ENCODE results near the gene CLEC19A. TPM values are rescaled to one million over a fixed set of nuclear protein-coding genes. Genes with fewer than 3 reads are reported as not detected.
"Not testable (repeated sequence)": the region's sequence is repeated elsewhere in the genome, so short reads cannot be mapped to it uniquely, and the experiment has no call there.

CLEC19A gene
- total RNA-seq, 1 experiment from 2014 or later: not detected

DNA sequence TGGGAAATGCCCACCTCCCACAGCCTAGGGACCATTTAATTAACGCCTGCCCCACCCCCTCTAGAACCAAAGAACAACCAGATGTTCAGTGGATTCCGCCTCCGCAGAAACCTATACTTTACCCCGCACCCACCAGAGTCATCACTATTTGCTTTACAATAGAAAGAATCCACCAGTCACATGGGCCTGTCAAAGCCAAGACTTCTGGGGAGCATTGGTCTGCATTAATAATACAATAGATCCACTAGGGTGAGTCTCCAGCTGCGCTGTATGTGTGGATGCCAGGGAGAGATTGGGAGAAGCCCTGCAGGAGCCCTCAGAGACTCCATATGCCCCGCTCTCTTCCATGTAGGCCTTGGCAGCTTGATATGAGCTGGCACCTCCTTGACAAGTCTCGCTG lies 31.3 kb downstream of the CLEC19A start:
- no peaks in the 10 kb centered on the region for H3K36me3 ChIP-seq (ENCODE audit: insufficient read depth, low read length, poor library complexity, severe bottlenecking)
- TF ChIP-seq, protein P1, sequence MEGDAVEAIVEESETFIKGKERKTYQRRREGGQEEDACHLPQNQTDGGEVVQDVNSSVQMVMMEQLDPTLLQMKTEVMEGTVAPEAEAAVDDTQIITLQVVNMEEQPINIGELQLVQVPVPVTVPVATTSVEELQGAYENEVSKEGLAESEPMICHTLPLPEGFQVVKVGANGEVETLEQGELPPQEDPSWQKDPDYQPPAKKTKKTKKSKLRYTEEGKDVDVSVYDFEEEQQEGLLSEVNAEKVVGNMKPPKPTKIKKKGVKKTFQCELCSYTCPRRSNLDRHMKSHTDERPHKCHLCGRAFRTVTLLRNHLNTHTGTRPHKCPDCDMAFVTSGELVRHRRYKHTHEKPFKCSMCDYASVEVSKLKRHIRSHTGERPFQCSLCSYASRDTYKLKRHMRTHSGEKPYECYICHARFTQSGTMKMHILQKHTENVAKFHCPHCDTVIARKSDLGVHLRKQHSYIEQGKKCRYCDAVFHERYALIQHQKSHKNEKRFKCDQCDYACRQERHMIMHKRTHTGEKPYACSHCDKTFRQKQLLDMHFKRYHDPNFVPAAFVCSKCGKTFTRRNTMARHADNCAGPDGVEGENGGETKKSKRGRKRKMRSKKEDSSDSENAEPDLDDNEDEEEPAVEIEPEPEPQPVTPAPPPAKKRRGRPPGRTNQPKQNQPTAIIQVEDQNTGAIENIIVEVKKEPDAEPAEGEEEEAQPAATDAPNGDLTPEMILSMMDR (conservative IDR thresholded peaks at IDR 0.05; ENCODE audit: low read depth, low read length): no peak
- no peak for TF ChIP-seq EZH2 (IDR thresholded peaks at IDR 0.05; ENCODE audit: borderline replicate concordance, low read depth, low read length, poor library complexity, severe bottlenecking)
- no peak overlapping the region for H3K4me3 ChIP-seq (ENCODE audit: low read depth, low read length, poor library complexity, severe bottlenecking)
- ChIA-PET POLR2A (ENCODE audit: low non-redundant PET) (no interaction called here), CTCF (no interaction called here)
- intact Hi-C loops (cut with micrococcal nuclease; ENCODE audit: unreplicated experiment): no loop called here
- no peaks in the 10 kb centered on the region for H3K4me1 ChIP-seq (ENCODE audit: insufficient read depth, low read length, poor library complexity, severe bottlenecking)
- H3K9me3 ChIP-seq (ENCODE audit: low read depth, low read length, poor library complexity, severe bottlenecking): no peaks in the 10 kb centered on the region
- no peak for DNase-seq (ENCODE audit: low spot score)
- BruUV-seq (replicated peaks): no TSS peak
- no peaks in the 10 kb centered on the region for H3K27me3 ChIP-seq (replicated peaks; ENCODE audit: insufficient read depth, low read depth, low read length, poor library complexity)
- H3K27ac ChIP-seq (ENCODE audit: low read depth, low read length, poor library complexity, severe bottlenecking): no peak overlapping the region

GRCh38 chr16:19321186-19321585 lies 35.7 kb downstream of the CLEC19A start:
- H3K36me3 ChIP-seq (ENCODE audit: insufficient read depth, low read length, poor library complexity, severe bottlenecking); DNase-seq (ENCODE audit: low spot score); intact Hi-C loops (cut with micrococcal nuclease; ENCODE audit: unreplicated experiment); BruUV-seq (replicated peaks); H3K9me3 ChIP-seq (ENCODE audit: low read depth, low read length, poor library complexity, severe bottlenecking); H3K4me3 ChIP-seq (ENCODE audit: low read depth, low read length, poor library complexity, severe bottlenecking); POLR2A ChIA-PET (ENCODE audit: low non-redundant PET); H3K4me1 ChIP-seq (ENCODE audit: insufficient read depth, low read length, poor library complexity, severe bottlenecking); H3K27ac ChIP-seq (ENCODE audit: low read depth, low read length, poor library complexity, severe bottlenecking); H3K27me3 ChIP-seq (replicated peaks; ENCODE audit: insufficient read depth, low read depth, low read length, poor library complexity); CTCF ChIA-PET: not testable (repeated sequence)

GRCh38 chr16:19323596-19323995 lies 38.1 kb downstream of the CLEC19A start:
- no peak for TF ChIP-seq EZH2 (IDR thresholded peaks at IDR 0.05; ENCODE audit: borderline replicate concordance, low read depth, low read length, poor library complexity, severe bottlenecking)
- TF ChIP-seq, protein P1 (conservative IDR thresholded peaks at IDR 0.05; ENCODE audit: low read depth, low read length): no peak
- H3K4me3 ChIP-seq (ENCODE audit: low read depth, low read length, poor library complexity, severe bottlenecking): no peak overlapping the region
- H3K36me3 ChIP-seq (ENCODE audit: insufficient read depth, low read length, poor library complexity, severe bottlenecking): no peaks in the 10 kb centered on the region
- intact Hi-C loops (cut with micrococcal nuclease; ENCODE audit: unreplicated experiment): no loop called here
- H3K4me1 ChIP-seq (ENCODE audit: insufficient read depth, low read length, poor library complexity, severe bottlenecking): no peaks in the 10 kb centered on the region
- ChIA-PET POLR2A (ENCODE audit: low non-redundant PET) (no interaction called here), CTCF (no interaction called here)
- no TSS peak for BruUV-seq (replicated peaks)
- H3K27me3 ChIP-seq (replicated peaks; ENCODE audit: insufficient read depth, low read depth, low read length, poor library complexity): no peaks in the 10 kb centered on the region
- DNase-seq (ENCODE audit: low spot score): no peak
- no peak overlapping the region for H3K27ac ChIP-seq (ENCODE audit: low read depth, low read length, poor library complexity, severe bottlenecking)
- H3K9me3 ChIP-seq (ENCODE audit: low read depth, low read length, poor library complexity, severe bottlenecking): no peaks in the 10 kb centered on the region

- intact Hi-C loops (cut with micrococcal nuclease; ENCODE audit: unreplicated experiment): no loop called here
- H3K27me3 ChIP-seq (replicated peaks; ENCODE audit: insufficient read depth, low read depth, low read length, poor library complexity): no peaks in the 10 kb centered on the region
- TF ChIP-seq, protein P1 (conservative IDR thresholded peaks at IDR 0.05; ENCODE audit: low read depth, low read length): no peak
- TF ChIP-seq EZH2 (IDR thresholded peaks at IDR 0.05; ENCODE audit: borderline replicate concordance, low read depth, low read length, poor library complexity, severe bottlenecking): no peak
- POLR2A ChIA-PET (ENCODE audit: low non-redundant PET): no interaction called here
- DNase-seq (ENCODE audit: low spot score): no peak
- CTCF ChIA-PET: no interaction called here
- H3K4me3 ChIP-seq (ENCODE audit: low read depth, low read length, poor library complexity, severe bottlenecking): no peak overlapping the region
- no peak overlapping the region for H3K27ac ChIP-seq (ENCODE audit: low read depth, low read length, poor library complexity, severe bottlenecking)
- no peaks in the 10 kb centered on the region for H3K4me1 ChIP-seq (ENCODE audit: insufficient read depth, low read length, poor library complexity, severe bottlenecking)
- no peaks in the 10 kb centered on the region for H3K9me3 ChIP-seq (ENCODE audit: low read depth, low read length, poor library complexity, severe bottlenecking)
- no TSS peak for BruUV-seq (replicated peaks)
- no peaks in the 10 kb centered on the region for H3K36me3 ChIP-seq (ENCODE audit: insufficient read depth, low read length, poor library complexity, severe bottlenecking)
Observed at GRCh38 chr16:19328364-19328763, 42.8 kb downstream of the CLEC19A start.
